HEK293 (cell line): ENCODE measurements around the gene SIRT7.

Source experiments
- CTCF ChIP-seq: fragments of 450-650 bp; formaldehyde crosslinking; IDR thresholded peaks from 2 replicates; pipeline ENCODE4 v1.5.1; 2016; ENCODE audit warnings: missing biosample characterization, missing genetic modification characterization
- EGR2 ChIP-seq: fragments of 450-650 bp; formaldehyde crosslinking; IDR thresholded peaks from 2 replicates; pipeline ENCODE4 v1.5.1; 2016; ENCODE audit warnings: low read depth, missing biosample characterization, missing genetic modification characterization
- GLI2 ChIP-seq: fragments of 450-650 bp; formaldehyde crosslinking; IDR thresholded peaks from 2 replicates; pipeline ENCODE4; 2017; ENCODE audit warnings: missing biosample characterization, missing genetic modification characterization, low read depth, borderline replicate concordance
- MYNN ChIP-seq: fragments of 450-650 bp; formaldehyde crosslinking; IDR thresholded peaks from 2 replicates; pipeline ENCODE4 v1.5.1; 2016; ENCODE audit warnings: missing biosample characterization, missing genetic modification characterization, borderline replicate concordance
- TCF7L2 ChIP-seq: IDR thresholded peaks from 2 replicates; pipeline ENCODE4 v1.6.1; 2011; ENCODE audit warnings: low read depth, mild to moderate bottlenecking, inconsistent platforms, low read length, moderate library complexity, borderline replicate concordance
- TRIM28 ChIP-seq: IDR thresholded peaks from 2 replicates; pipeline ENCODE4 v1.6.1; 2011; ENCODE audit warnings: low read length, control low read depth, borderline replicate concordance
- YY2 ChIP-seq: fragments of 450-650 bp; formaldehyde crosslinking; IDR thresholded peaks from 2 replicates; pipeline ENCODE4 v1.5.1; 2016; ENCODE audit warnings: missing biosample characterization, missing genetic modification characterization
- ZFHX2 ChIP-seq: fragments of 450-650 bp; formaldehyde crosslinking; conservative IDR thresholded peaks from 2 replicates; pipeline ENCODE4 v1.5.1; 2016; ENCODE audit warnings: missing biosample characterization, missing genetic modification characterization
- ZFP69B ChIP-seq: fragments of 450-650 bp; formaldehyde crosslinking; IDR thresholded peaks from 2 replicates; pipeline ENCODE4 v1.5.1; 2016; ENCODE audit warnings: missing biosample characterization, missing genetic modification characterization
- ZNF114 ChIP-seq: fragments of 450-650 bp; formaldehyde crosslinking; IDR thresholded peaks from 2 replicates; pipeline ENCODE4 v1.5.0; 2017; ENCODE audit warnings: missing biosample characterization, missing genetic modification characterization
- ZNF335 ChIP-seq: fragments of 450-650 bp; formaldehyde crosslinking; conservative IDR thresholded peaks from 2 replicates; pipeline ENCODE4 v1.5.1; 2016; ENCODE audit warnings: missing biosample characterization, missing genetic modification characterization
- ZNF37A ChIP-seq: fragments of 450-650 bp; IDR thresholded peaks from 2 replicates; pipeline ENCODE4 v1.5.1; 2018; ENCODE audit warnings: missing biosample characterization, missing genetic modification characterization
- ZNF391 ChIP-seq: fragments of 450-650 bp; formaldehyde crosslinking; IDR thresholded peaks from 2 replicates; pipeline ENCODE4 v1.5.1; 2016; ENCODE audit warnings: low read depth, missing biosample characterization, missing genetic modification characterization, borderline replicate concordance
- ZNF558 ChIP-seq: fragments of 450-650 bp; formaldehyde crosslinking; IDR thresholded peaks from 2 replicates; pipeline ENCODE4 v1.5.1; 2016; ENCODE audit warnings: missing biosample characterization, missing genetic modification characterization
- ZNF571 ChIP-seq: fragments of 450-650 bp; formaldehyde crosslinking; IDR thresholded peaks from 2 replicates; pipeline ENCODE4 v1.5.0; 2017; ENCODE audit warnings: missing biosample characterization, missing genetic modification characterization
- ZNF624 ChIP-seq: fragments of 450-650 bp; formaldehyde crosslinking; IDR thresholded peaks from 2 replicates; pipeline ENCODE4 v1.5.1; 2017; ENCODE audit warnings: missing biosample characterization, missing genetic modification characterization
- ZNF639 ChIP-seq: fragments of 450-650 bp; formaldehyde crosslinking; IDR thresholded peaks from 2 replicates; pipeline ENCODE4 v1.5.1; 2016; ENCODE audit warnings: missing biosample characterization, missing genetic modification characterization
- ZNF660 ChIP-seq: fragments of 450-650 bp; IDR thresholded peaks from 2 replicates; pipeline ENCODE4 v1.5.1; 2018; ENCODE audit warnings: missing biosample characterization, mild to moderate bottlenecking, missing genetic modification characterization
- ZNF704 ChIP-seq: fragments of 450-650 bp; formaldehyde crosslinking; IDR thresholded peaks from 2 replicates; pipeline ENCODE4 v1.5.1; 2016; ENCODE audit warnings: missing biosample characterization, missing genetic modification characterization
- ZNF76 ChIP-seq: fragments of 450-650 bp; formaldehyde crosslinking; IDR thresholded peaks from 2 replicates; pipeline ENCODE4; 2016; ENCODE audit warnings: low read depth, missing biosample characterization, missing genetic modification characterization, borderline replicate concordance
- ZNF768 ChIP-seq: fragments of 450-650 bp; formaldehyde crosslinking; IDR thresholded peaks from 2 replicates; pipeline ENCODE4 v1.5.1; 2018; ENCODE audit warnings: missing biosample characterization, mild to moderate bottlenecking, missing genetic modification characterization
- ZNF843 ChIP-seq: fragments of 450-650 bp; formaldehyde crosslinking; IDR thresholded peaks from 2 replicates; pipeline ENCODE4 v1.5.1; 2016; ENCODE audit warnings: missing biosample characterization, missing genetic modification characterization
- TF ChIP-seq, protein P1 (sequence below): fragments of 450-650 bp; formaldehyde crosslinking; IDR thresholded peaks from 2 replicates; pipeline ENCODE4 v1.5.1; 2016; ENCODE audit warnings: missing biosample characterization, missing genetic modification characterization
- TF ChIP-seq, protein P2 (sequence below): fragments of 450-650 bp; formaldehyde crosslinking; IDR thresholded peaks from 2 replicates; pipeline ENCODE4 v1.5.1; 2016; ENCODE audit warnings: missing biosample characterization, missing genetic modification characterization
- TF ChIP-seq, protein P3 (sequence below): fragments of 450-650 bp; formaldehyde crosslinking; conservative IDR thresholded peaks from 2 replicates; pipeline ENCODE4 v1.5.1; 2016; ENCODE audit warnings: low read depth, missing biosample characterization, missing genetic modification characterization

The SIRT7 gene

GRCh38 chr17:81867170-81867990 lies 50.6 kb downstream of the SIRT7 start (continued):
- TF ChIP-seq ZFP69B (tag by site-specific recombination) (peak; percentile 82), EGR2 (peak; percentile 12; the same call in 1 of the 2 replicates), CTCF (tag by site-specific recombination) (no peak), MYNN (no peak), ZNF768 (tag by site-specific recombination) (no peak), ZFHX2 (tag by site-specific recombination) (no peak), ZNF558 (tag by site-specific recombination) (no peak), ZNF639 (tag by site-specific recombination) (no peak), ZNF76 (tag by site-specific recombination) (no peak), YY2 (tag by site-specific recombination) (no peak), ZNF335 (tag by site-specific recombination) (peak; percentile 39), ZNF37A (tag by site-specific recombination) (no peak), ZNF843 (tag by site-specific recombination) (no peak; the same call in none of the 2 replicates), ZNF391 (tag by site-specific recombination) (no peak), ZNF704 (tag by site-specific recombination) (no peak), ZNF571 (tag by site-specific recombination) (no peak), ZNF660 (tag by site-specific recombination) (0 out of 2 replicates have a peak, but pooled peaks have one; percentile 30), ZNF624 (tag by site-specific recombination) (no peak), TRIM28 (no peak), ZNF114 (no peak), TCF7L2 (no peak), GLI2 (tag by site-specific recombination) (no peak)
- TF ChIP-seq, protein P1, sequence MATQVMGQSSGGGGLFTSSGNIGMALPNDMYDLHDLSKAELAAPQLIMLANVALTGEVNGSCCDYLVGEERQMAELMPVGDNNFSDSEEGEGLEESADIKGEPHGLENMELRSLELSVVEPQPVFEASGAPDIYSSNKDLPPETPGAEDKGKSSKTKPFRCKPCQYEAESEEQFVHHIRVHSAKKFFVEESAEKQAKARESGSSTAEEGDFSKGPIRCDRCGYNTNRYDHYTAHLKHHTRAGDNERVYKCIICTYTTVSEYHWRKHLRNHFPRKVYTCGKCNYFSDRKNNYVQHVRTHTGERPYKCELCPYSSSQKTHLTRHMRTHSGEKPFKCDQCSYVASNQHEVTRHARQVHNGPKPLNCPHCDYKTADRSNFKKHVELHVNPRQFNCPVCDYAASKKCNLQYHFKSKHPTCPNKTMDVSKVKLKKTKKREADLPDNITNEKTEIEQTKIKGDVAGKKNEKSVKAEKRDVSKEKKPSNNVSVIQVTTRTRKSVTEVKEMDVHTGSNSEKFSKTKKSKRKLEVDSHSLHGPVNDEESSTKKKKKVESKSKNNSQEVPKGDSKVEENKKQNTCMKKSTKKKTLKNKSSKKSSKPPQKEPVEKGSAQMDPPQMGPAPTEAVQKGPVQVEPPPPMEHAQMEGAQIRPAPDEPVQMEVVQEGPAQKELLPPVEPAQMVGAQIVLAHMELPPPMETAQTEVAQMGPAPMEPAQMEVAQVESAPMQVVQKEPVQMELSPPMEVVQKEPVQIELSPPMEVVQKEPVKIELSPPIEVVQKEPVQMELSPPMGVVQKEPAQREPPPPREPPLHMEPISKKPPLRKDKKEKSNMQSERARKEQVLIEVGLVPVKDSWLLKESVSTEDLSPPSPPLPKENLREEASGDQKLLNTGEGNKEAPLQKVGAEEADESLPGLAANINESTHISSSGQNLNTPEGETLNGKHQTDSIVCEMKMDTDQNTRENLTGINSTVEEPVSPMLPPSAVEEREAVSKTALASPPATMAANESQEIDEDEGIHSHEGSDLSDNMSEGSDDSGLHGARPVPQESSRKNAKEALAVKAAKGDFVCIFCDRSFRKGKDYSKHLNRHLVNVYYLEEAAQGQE = no peak
- TF ChIP-seq, protein P2, sequence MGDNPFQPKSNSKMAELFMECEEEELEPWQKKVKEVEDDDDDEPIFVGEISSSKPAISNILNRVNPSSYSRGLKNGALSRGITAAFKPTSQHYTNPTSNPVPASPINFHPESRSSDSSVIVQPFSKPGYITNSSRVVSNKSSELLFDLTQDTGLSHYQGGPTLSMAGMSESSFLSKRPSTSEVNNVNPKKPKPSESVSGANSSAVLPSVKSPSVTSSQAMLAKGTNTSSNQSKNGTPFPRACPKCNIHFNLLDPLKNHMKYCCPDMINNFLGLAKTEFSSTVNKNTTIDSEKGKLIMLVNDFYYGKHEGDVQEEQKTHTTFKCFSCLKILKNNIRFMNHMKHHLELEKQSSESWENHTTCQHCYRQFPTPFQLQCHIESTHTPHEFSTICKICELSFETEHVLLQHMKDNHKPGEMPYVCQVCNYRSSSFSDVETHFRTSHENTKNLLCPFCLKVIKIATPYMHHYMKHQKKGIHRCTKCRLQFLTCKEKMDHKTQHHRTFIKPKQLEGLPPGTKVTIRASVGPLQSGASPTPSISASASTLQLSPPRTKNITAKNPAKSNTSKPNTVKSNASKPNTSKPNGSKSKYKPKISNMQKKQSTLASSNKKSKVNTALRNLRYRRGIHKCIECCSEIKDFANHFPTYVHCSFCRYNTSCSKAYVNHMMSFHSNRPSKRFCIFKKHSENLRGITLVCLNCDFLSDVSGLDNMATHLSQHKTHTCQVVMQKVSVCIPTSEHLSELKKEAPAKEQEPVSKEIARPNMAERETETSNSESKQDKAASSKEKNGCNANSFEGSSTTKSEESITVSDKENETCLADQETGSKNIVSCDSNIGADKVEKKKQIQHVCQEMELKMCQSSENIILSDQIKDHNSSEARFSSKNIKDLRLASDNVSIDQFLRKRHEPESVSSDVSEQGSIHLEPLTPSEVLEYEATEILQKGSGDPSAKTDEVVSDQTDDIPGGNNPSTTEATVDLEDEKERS = no peak
- TF ChIP-seq, protein P3, sequence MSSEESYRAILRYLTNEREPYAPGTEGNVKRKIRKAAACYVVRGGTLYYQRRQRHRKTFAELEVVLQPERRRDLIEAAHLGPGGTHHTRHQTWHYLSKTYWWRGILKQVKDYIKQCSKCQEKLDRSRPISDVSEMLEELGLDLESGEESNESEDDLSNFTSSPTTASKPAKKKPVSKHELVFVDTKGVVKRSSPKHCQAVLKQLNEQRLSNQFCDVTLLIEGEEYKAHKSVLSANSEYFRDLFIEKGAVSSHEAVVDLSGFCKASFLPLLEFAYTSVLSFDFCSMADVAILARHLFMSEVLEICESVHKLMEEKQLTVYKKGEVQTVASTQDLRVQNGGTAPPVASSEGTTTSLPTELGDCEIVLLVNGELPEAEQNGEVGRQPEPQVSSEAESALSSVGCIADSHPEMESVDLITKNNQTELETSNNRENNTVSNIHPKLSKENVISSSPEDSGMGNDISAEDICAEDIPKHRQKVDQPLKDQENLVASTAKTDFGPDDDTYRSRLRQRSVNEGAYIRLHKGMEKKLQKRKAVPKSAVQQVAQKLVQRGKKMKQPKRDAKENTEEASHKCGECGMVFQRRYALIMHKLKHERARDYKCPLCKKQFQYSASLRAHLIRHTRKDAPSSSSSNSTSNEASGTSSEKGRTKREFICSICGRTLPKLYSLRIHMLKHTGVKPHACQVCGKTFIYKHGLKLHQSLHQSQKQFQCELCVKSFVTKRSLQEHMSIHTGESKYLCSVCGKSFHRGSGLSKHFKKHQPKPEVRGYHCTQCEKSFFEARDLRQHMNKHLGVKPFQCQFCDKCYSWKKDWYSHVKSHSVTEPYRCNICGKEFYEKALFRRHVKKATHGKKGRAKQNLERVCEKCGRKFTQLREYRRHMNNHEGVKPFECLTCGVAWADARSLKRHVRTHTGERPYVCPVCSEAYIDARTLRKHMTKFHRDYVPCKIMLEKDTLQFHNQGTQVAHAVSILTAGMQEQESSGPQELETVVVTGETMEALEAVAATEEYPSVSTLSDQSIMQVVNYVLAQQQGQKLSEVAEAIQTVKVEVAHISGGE (tag by site-specific recombination) = 0 out of 2 replicates have a peak, but pooled peaks have one; percentile 16
